IMR-90 (cell line): Measurements from ENCODE around the gene AFAP1L2. TPM values are rescaled to one million over a fixed set of nuclear protein-coding genes. Genes with fewer than 3 reads are reported as not detected.

ENCODE experiments used
- ATAC-seq: fragments of 200-7000 bp; cut with Tn5 transposase; 2 replicates; pipeline ENCODE4 v1.9.1; 2020; ENCODE audit warnings: low read depth, mild to moderate bottlenecking, moderate library complexity
- BruUV-seq: library from RNA; stranded (reverse); fragments of 400-500 nt; replicated peaks from 2 replicates; lab custom pipeline; 2021; lab: Mats Ljungman, UMichigan
- CTCF ChIA-PET: fragments of 300-600 bp; formaldehyde crosslinking; extraction: SDS; loops from one replicate; lab custom pipeline; 2021; ENCODE audit warnings: antibody characterized with exemption; lab: Yijun Ruan, JAX
- POLR2A ChIA-PET: fragments of 300-600 bp; sonication (Branson Sonifier 250); formaldehyde crosslinking; loops from one replicate; lab custom pipeline; 2022; ENCODE audit warnings: antibody characterized with exemption; ENCODE audit not compliant: unreplicated experiment; lab: Charles Lee
- DNase-seq: peaks from one replicate; pipeline ENCODE4 v3.0.0; 2013
- H2AFZ ChIP-seq: replicated peaks from 2 replicates; pipeline ENCODE3; 2013; ENCODE audit warnings: low read length, mild to moderate bottlenecking; ENCODE audit not compliant: poor library complexity
- H2AK5ac ChIP-seq: 2 replicates; pipeline ENCODE4 v1.6.1; 2013; ENCODE audit warnings: low read depth, low read length, inconsistent platforms
- H2AK9ac ChIP-seq: replicated peaks from 2 replicates; pipeline ENCODE3; 2013; ENCODE audit warnings: mild to moderate bottlenecking, low read depth, low read length, moderate library complexity; ENCODE audit not compliant: poor library complexity
- H2BK120ac ChIP-seq: 2 replicates; pipeline ENCODE4 v1.6.1; 2013; ENCODE audit warnings: low read depth, low read length, inconsistent platforms
- H2BK15ac ChIP-seq: 3 replicates; pipeline ENCODE4 v1.6.1; 2013; ENCODE audit warnings: low read depth, low read length, inconsistent platforms
- H2BK20ac ChIP-seq: 2 replicates; pipeline ENCODE4 v1.6.1; 2013; ENCODE audit warnings: low read depth, mild to moderate bottlenecking, inconsistent platforms, low read length, moderate library complexity
- H2BK5ac ChIP-seq: 2 replicates; pipeline ENCODE4 v1.6.1; 2013; ENCODE audit warnings: mild to moderate bottlenecking, low read depth, low read length, inconsistent platforms; ENCODE audit not compliant: poor library complexity, severe bottlenecking
- H3K14ac ChIP-seq: replicated peaks from 2 replicates; pipeline ENCODE4 v1.6.1; 2013; ENCODE audit warnings: low read depth, low read length, inconsistent platforms
- H3K18ac ChIP-seq: 2 replicates; pipeline ENCODE4 v1.6.1; 2013; ENCODE audit warnings: low read depth, low read length, control low read depth
- H3K23ac ChIP-seq: 2 replicates; pipeline ENCODE4 v1.6.1; 2013; ENCODE audit warnings: low read depth, low read length, inconsistent platforms
- H3K27ac ChIP-seq: 2 replicates; pipeline ENCODE4 v1.5.1; 2013; ENCODE audit warnings: mild to moderate bottlenecking, control low read depth, low read length; ENCODE audit not compliant: insufficient read depth
- H3K27me3 ChIP-seq: 2 replicates; pipeline ENCODE4 v1.6.1; 2013; ENCODE audit warnings: low read length; ENCODE audit not compliant: control insufficient read depth, insufficient read depth
- H3K36me3 ChIP-seq: 2 replicates; pipeline ENCODE4 v1.6.1; 2013; ENCODE audit warnings: low read length, mixed read lengths; ENCODE audit not compliant: control insufficient read depth, insufficient read depth
- H3K4ac ChIP-seq: 2 replicates; pipeline ENCODE4 v1.6.1; 2013; ENCODE audit warnings: low read depth, low read length, inconsistent platforms
- H3K4me1 ChIP-seq: 2 replicates; pipeline ENCODE4 v1.6.1; 2013; ENCODE audit warnings: low read length, mixed read lengths; ENCODE audit not compliant: control insufficient read depth, insufficient read depth
- H3K4me2 ChIP-seq: 2 replicates; pipeline ENCODE4 v1.6.1; 2013; ENCODE audit warnings: low read depth, mild to moderate bottlenecking, control low read depth, low read length, moderate library complexity
- H3K4me3 ChIP-seq: 2 replicates; pipeline ENCODE4 v1.5.1; 2013; ENCODE audit warnings: low read depth, mild to moderate bottlenecking, control low read depth, low read length, moderate library complexity; ENCODE audit not compliant: insufficient read depth
- H3K56ac ChIP-seq: 2 replicates; pipeline ENCODE4 v1.6.1; 2013; ENCODE audit warnings: low read length, inconsistent platforms; ENCODE audit not compliant: insufficient read depth; ENCODE audit errors: extremely low read depth
- H3K79me1 ChIP-seq, 2 experiments: 2 replicates each; pipeline ENCODE4 v1.6.1; 2013; ENCODE audit warnings: low read length in 2 of 2, inconsistent platforms in 1 of 2, low read depth in 1 of 2
- H3K9ac ChIP-seq: 2 replicates; pipeline ENCODE4 v1.6.1; 2013; ENCODE audit warnings: low read depth, low read length, control low read depth
- H3K9me1 ChIP-seq: 2 replicates; pipeline ENCODE4 v1.6.1; 2013; ENCODE audit warnings: low read length, inconsistent platforms; ENCODE audit not compliant: insufficient read depth
- H3K9me3 ChIP-seq: 2 replicates; pipeline ENCODE4 v1.6.1; 2013; ENCODE audit warnings: low read length; ENCODE audit not compliant: control insufficient read depth, insufficient read depth
- H4K20me1 ChIP-seq: 2 replicates; pipeline ENCODE4 v1.6.1; 2013; ENCODE audit warnings: low read length, inconsistent platforms; ENCODE audit not compliant: insufficient read depth
- H4K5ac ChIP-seq: 2 replicates; pipeline ENCODE4 v1.6.1; 2013; ENCODE audit warnings: mild to moderate bottlenecking, low read depth, low read length, control low read depth
- H4K8ac ChIP-seq, 2 experiments: 2 replicates each; pipeline ENCODE4 v1.6.1; 2013; ENCODE audit warnings: low read depth in 2 of 2, low read length in 2 of 2, control low read depth in 1 of 2, inconsistent platforms in 1 of 2
- H4K91ac ChIP-seq: 2 replicates; pipeline ENCODE4 v1.6.1; 2013; ENCODE audit warnings: low read depth, low read length, inconsistent platforms; ENCODE audit not compliant: insufficient read depth
- CEBPB ChIP-seq: IDR thresholded peaks from 2 replicates; pipeline ENCODE4 v1.6.1; 2012; ENCODE audit warnings: low read depth, low read length, improper control_type of control experiment
- CHD1 ChIP-seq: IDR thresholded peaks from 2 replicates; pipeline ENCODE4 v1.6.1; 2012; ENCODE audit warnings: low read depth, low read length, improper control_type of control experiment
- FOS ChIP-seq: fragments of 150-350 bp; IDR thresholded peaks from 2 replicates; pipeline ENCODE4 v1.6.1; 2016; ENCODE audit warnings: low read depth, low read length
- MAFK ChIP-seq: IDR thresholded peaks from 2 replicates; pipeline ENCODE4 v1.6.1; 2012; ENCODE audit warnings: low read depth, low read length, improper control_type of control experiment
- MAZ ChIP-seq: IDR thresholded peaks from 2 replicates; pipeline ENCODE4 v1.6.1; 2012; ENCODE audit warnings: low read depth, mild to moderate bottlenecking, low read length, improper control_type of control experiment, moderate library complexity, borderline replicate concordance
- MXI1 ChIP-seq: IDR thresholded peaks from 2 replicates; pipeline ENCODE4 v1.6.1; 2012; ENCODE audit warnings: low read depth, mild to moderate bottlenecking, low read length, moderate library complexity, borderline replicate concordance
- NFE2L2 ChIP-seq: fragments of 150-350 bp; IDR thresholded peaks from 2 replicates; pipeline ENCODE4 v1.6.1; 2016; ENCODE audit warnings: low read depth, mild to moderate bottlenecking, low read length
- POLR2A ChIP-seq: IDR thresholded peaks from 2 replicates; pipeline ENCODE4 v1.6.1; 2012; ENCODE audit warnings: mild to moderate bottlenecking, low read depth, low read length
- RAD21 ChIP-seq: IDR thresholded peaks from 2 replicates; pipeline ENCODE4 v1.6.1; 2012; ENCODE audit warnings: low read length, improper control_type of control experiment
- RFX5 ChIP-seq: IDR thresholded peaks from 2 replicates; pipeline ENCODE4 v1.8.0; 2012; ENCODE audit warnings: low read depth, mild to moderate bottlenecking, low read length, moderate library complexity
- SMC3 ChIP-seq: fragments of 150-350 bp; IDR thresholded peaks from 2 replicates; pipeline ENCODE4 v1.6.1; 2016; ENCODE audit warnings: low read depth, mild to moderate bottlenecking, antibody characterized with exemption, low read length, moderate library complexity
- WGBS, 2 experiments: methylation state at CpG; one replicate each; pipeline versions ENCODE4 v1.1.5 to v1.1.7; 2013; ENCODE audit warnings: missing lambda C conversion rate in 2 of 2; ENCODE audit not compliant: insufficient read length in 1 of 2; ENCODE audit errors: extremely low coverage in 2 of 2; 5-methylcytosine and 5-hydroxymethylcytosine counted together
- dilution Hi-C: fragments of 300-500 bp; cut with HindIII; formaldehyde crosslinking; loops from one replicate; pipeline ENCODE4 v1.14.3; 2018; ENCODE audit warnings: low sequenced_read_pairs; ENCODE audit not compliant: unreplicated experiment
- in situ Hi-C: fragments of 300-500 bp; cut with MboI; formaldehyde crosslinking; loops from 3 replicates; pipeline ENCODE4 v1.14.3; 2019; ENCODE audit warnings: low sequenced_read_pairs, inconsistent platforms, mixed read lengths
- intact Hi-C: fragments of 100-400 bp; cut with micrococcal nuclease; formaldehyde crosslinking; loops from 2 replicates; pipeline ENCODE4 v1.10.0; 2022
- polyA plus RNA-seq, 3 experiments: library from polyadenylated mRNA; depleted of rRNA; stranded (reverse); fragments of >200 nt; gene quantifications; 2 replicates each; pipeline ENCODE4 v1.2.3, GENCODE V29; 2012; ENCODE audit warnings: low replicate concordance in 1 of 3
- total RNA-seq: library from RNA; depleted of rRNA; stranded (reverse); fragments of >200 nt; gene quantifications from 2 replicates; pipeline ENCODE4 v1.2.3, GENCODE V29; 2012
- TF ChIP-seq, protein P1 (sequence below): conservative IDR thresholded peaks from 2 replicates; pipeline ENCODE4 v1.5.1; 2012; ENCODE audit warnings: mild to moderate bottlenecking, low read depth, low read length, improper control_type of control experiment
- TF ChIP-seq, protein P2 (sequence below): fragments of 150-350 bp; IDR thresholded peaks from 2 replicates; pipeline ENCODE4 v1.6.1; 2016; ENCODE audit warnings: low read depth, mild to moderate bottlenecking, low read length, moderate library complexity, borderline replicate concordance

The AFAP1L2 gene
- total and polyA plus RNA-seq, 2 of the 4 experiments (the other 2 are of a cell fraction) = under 0.01 to 0.10 TPM

DNA sequence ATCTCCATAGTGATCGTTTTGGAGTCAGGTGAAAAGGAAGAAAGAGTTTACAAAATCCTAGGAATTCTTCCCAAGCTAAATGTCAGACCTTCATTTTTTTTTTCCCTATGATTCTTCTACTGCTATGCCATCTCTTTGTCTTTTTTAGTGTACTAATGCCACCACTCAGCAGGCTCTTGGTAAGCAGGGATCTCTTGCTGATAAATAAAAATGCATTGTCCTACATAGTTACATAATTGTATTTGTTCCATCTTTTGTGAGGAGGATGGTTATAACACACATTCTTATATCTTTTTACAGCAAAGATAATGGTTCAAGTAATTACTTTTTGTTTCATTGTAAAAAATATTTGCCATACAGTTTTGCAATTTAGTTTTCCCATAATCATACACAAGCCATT lies 36.8 kb upstream of the AFAP1L2 start:
- Histone ChIP-seq H3K4ac (no peak overlapping the region), H3K9ac (no peak overlapping the region), H3K4me2 (no peak overlapping the region), H2BK120ac (no peak overlapping the region), H4K91ac (no peak overlapping the region), H3K4me3 (no peak overlapping the region), H3K18ac (no peak overlapping the region), H3K9me3 (no peaks in the 10 kb centered on the region), H3K36me3 (no peaks in the 10 kb centered on the region), H3K56ac (no peak overlapping the region), H2AK9ac (no peak overlapping the region), H3K27me3 (no peaks in the 10 kb centered on the region), H3K4me1 (no peaks in the 10 kb centered on the region), H4K5ac (no peak overlapping the region), H2AK5ac (no peak overlapping the region), H2BK5ac (no peak overlapping the region), H3K27ac (no peak overlapping the region), H3K14ac (no peak overlapping the region), H3K79me1 (no peaks in the 10 kb centered on the region), H2AFZ (no peak overlapping the region), H3K9me1 (peaks cover 3% of the 10 kb centered on the region; the same call in 1 of the 2 replicates), H2BK20ac (no peak overlapping the region), H2BK15ac (no peak overlapping the region), H4K20me1 (no peaks in the 10 kb centered on the region), H4K8ac (no peak overlapping the region), H3K23ac (no peak overlapping the region)
- POLR2A ChIA-PET = no interaction called here
- dilution Hi-C loops = no loop called here
- in situ Hi-C loops = no loop called here
- no peak for ATAC-seq
- intact Hi-C loops = no loop called here
- BruUV-seq = no TSS peak
- DNase-seq = no peak
- no CpG with 5 or more reads among the region's 1 CpG for WGBS, 2 experiments
- CTCF ChIA-PET = interaction anchor here (0.9 to 2.2 kb wide), 2 partner anchors 46 to 137 kb away, joined by 3 to 7 read pairs; no protein-coding TSS in a partner anchor
- TF ChIP-seq MXI1 (no peak), MAFK (no peak), POLR2A (no peak), RAD21 (no peak), CEBPB (no peak), NFE2L2 (no peak), FOS (no peak), CHD1 (no peak), SMC3 (no peak), RFX5 (no peak), MAZ (no peak)
- TF ChIP-seq, protein P1, sequence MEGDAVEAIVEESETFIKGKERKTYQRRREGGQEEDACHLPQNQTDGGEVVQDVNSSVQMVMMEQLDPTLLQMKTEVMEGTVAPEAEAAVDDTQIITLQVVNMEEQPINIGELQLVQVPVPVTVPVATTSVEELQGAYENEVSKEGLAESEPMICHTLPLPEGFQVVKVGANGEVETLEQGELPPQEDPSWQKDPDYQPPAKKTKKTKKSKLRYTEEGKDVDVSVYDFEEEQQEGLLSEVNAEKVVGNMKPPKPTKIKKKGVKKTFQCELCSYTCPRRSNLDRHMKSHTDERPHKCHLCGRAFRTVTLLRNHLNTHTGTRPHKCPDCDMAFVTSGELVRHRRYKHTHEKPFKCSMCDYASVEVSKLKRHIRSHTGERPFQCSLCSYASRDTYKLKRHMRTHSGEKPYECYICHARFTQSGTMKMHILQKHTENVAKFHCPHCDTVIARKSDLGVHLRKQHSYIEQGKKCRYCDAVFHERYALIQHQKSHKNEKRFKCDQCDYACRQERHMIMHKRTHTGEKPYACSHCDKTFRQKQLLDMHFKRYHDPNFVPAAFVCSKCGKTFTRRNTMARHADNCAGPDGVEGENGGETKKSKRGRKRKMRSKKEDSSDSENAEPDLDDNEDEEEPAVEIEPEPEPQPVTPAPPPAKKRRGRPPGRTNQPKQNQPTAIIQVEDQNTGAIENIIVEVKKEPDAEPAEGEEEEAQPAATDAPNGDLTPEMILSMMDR = no peak
- TF ChIP-seq, protein P2, sequence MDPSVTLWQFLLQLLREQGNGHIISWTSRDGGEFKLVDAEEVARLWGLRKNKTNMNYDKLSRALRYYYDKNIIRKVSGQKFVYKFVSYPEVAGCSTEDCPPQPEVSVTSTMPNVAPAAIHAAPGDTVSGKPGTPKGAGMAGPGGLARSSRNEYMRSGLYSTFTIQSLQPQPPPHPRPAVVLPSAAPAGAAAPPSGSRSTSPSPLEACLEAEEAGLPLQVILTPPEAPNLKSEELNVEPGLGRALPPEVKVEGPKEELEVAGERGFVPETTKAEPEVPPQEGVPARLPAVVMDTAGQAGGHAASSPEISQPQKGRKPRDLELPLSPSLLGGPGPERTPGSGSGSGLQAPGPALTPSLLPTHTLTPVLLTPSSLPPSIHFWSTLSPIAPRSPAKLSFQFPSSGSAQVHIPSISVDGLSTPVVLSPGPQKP = no peak
